HG03097 (cell line): ENCODE data around the gene ZBED5.
"Not testable (repeated sequence)": the region's sequence is repeated elsewhere in the genome, so short reads cannot be mapped to it uniquely, and the experiment has no call there.

ENCODE experiments used
- ATAC-seq: cut with Tn5 transposase; IDR thresholded peaks from one replicate; pipeline ENCODE4 v1.9.1; 2021; ENCODE audit not compliant: unreplicated experiment, low FRiP score

Gene ZBED5

GRCh38 chr11:10844356-10844755 lies 13.5 kb downstream of the ZBED5 start:
- ATAC-seq: no peak

- no peak for ATAC-seq
These were observed 19.0 kb downstream of the ZBED5 start for GRCh38 chr11:10838881-10839280.

GRCh38 chr11:10838083-10838482 lies 19.8 kb downstream of the ZBED5 start:
- ATAC-seq: no peak

- not testable (repeated sequence) for ATAC-seq
These were observed 21.0 kb downstream of the ZBED5 start for GRCh38 chr11:10836884-10837283.

- no peak for ATAC-seq
These were observed 28.7 kb downstream of the ZBED5 start for GRCh38 chr11:10829139-10829538.

- ATAC-seq: no peak
These were observed 29.5 kb downstream of the ZBED5 start for GRCh38 chr11:10828402-10828801.

GRCh38 chr11:10824888-10825287 lies 33.0 kb downstream of the ZBED5 start:
- ATAC-seq: no peak

GRCh38 chr11:10823152-10823579 lies 34.7 kb downstream of the ZBED5 start:
- ATAC-seq: no peak

GRCh38 chr11:10822491-10822890 lies 35.4 kb downstream of the ZBED5 start:
- not testable (repeated sequence) for ATAC-seq

GRCh38 chr11:10818594-10818993 lies 39.3 kb downstream of the ZBED5 start:
- no peak for ATAC-seq

- ATAC-seq: no peak
These were observed 43.9 kb downstream of the ZBED5 start for GRCh38 chr11:10813945-10814344.

GRCh38 chr11:10809373-10810160 lies 48.3 kb downstream of the ZBED5 start:
- ATAC-seq: peak; percentile 14

- ATAC-seq: peak; percentile 90
These were observed 49.1 kb downstream of the ZBED5 start, which contains the start of gene EIF4G2 for GRCh38 chr11:10808553-10809372. EIF4G2 (minus strand) TSS chr11:10808926.

GRCh38 chr11:10808235-10808552 lies 49.7 kb downstream of the ZBED5 start:
- no peak for ATAC-seq

GRCh38 chr11:10807493-10808234 lies 50.2 kb downstream of the ZBED5 start:
- ATAC-seq: peak; percentile 9

- ATAC-seq: no peak
These were observed 51.6 kb downstream of the ZBED5 start for GRCh38 chr11:10806206-10806605.

- ATAC-seq: no peak
These were observed 52.1 kb downstream of the ZBED5 start for GRCh38 chr11:10805741-10806140.

GRCh38 chr11:10803676-10804075 lies 54.2 kb downstream of the ZBED5 start:
- no peak for ATAC-seq
